Stomach smooth muscle (tissue), 2 donors: Measurements from ENCODE around the gene PYGL.
"Not testable (repeated sequence)": the region's sequence is repeated elsewhere in the genome, so short reads cannot be mapped to it uniquely, and the experiment has no call there.

Experiments
- H3K27ac ChIP-seq: one replicate; pipeline ENCODE4 v1.7.0; 2013; ENCODE audit warnings: mild to moderate bottlenecking, low read length, inconsistent platforms
- H3K27me3 ChIP-seq, 2 donors: one replicate each; pipeline ENCODE4 v1.7.0; 2013; ENCODE audit warnings: low read length in 2 of 2; ENCODE audit not compliant: insufficient read depth in 2 of 2, control insufficient read depth in 1 of 2
- H3K36me3 ChIP-seq, 2 donors: one replicate each; pipeline ENCODE4 v1.7.0; 2013; ENCODE audit warnings: low read length in 2 of 2; ENCODE audit not compliant: control insufficient read depth in 2 of 2, insufficient read depth in 2 of 2
- H3K4me1 ChIP-seq: one replicate; pipeline ENCODE4 v1.7.0; 2013; ENCODE audit warnings: low read length; ENCODE audit not compliant: control insufficient read depth, insufficient read depth
- H3K4me3 ChIP-seq, 2 donors: one replicate each; pipeline ENCODE4 v1.7.0; 2013; ENCODE audit warnings: low read length in 2 of 2
- H3K9ac ChIP-seq, 2 donors: one replicate each; pipeline ENCODE4 v1.7.0; 2013; ENCODE audit warnings: low read length in 2 of 2, mild to moderate bottlenecking in 1 of 2
- H3K9me3 ChIP-seq, 2 donors: one replicate each; pipeline ENCODE4 v1.7.0; 2013; ENCODE audit warnings: low read length in 2 of 2; ENCODE audit not compliant: control insufficient read depth in 2 of 2
- donor health status: healthy.
- donor health status: Pancreatic carcinoma.

The PYGL gene

DNA sequence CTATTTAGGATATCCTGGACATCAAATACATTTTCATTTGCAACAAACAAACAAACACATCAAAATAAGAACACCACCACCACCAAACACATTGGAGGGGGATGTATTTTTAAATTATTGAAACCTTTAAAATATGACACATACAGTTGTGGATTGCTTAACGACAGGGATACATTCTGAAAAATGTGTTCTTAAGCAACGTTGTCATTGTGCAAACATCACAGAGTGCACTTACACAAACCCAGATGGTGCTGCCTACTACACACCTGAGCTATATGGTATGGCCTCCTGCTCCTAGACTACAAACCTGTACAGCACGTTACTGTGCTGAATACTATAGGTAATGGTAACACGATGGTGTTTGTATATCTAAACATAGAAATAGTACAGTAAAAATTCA is 19.4 kb downstream of the PYGL start:
- Histone ChIP-seq H3K27me3 (no peaks in the 10 kb centered on the region), H3K4me1 (peaks cover 2% of the 10 kb centered on the region), H3K4me3 (no peak overlapping the region), H3K36me3 (peaks cover 0 to 22% of the 10 kb centered on the region in 2 donors), H3K27ac (no peak overlapping the region), H3K9ac (no peak overlapping the region), H3K9me3 (no peaks in the 10 kb centered on the region)

DNA sequence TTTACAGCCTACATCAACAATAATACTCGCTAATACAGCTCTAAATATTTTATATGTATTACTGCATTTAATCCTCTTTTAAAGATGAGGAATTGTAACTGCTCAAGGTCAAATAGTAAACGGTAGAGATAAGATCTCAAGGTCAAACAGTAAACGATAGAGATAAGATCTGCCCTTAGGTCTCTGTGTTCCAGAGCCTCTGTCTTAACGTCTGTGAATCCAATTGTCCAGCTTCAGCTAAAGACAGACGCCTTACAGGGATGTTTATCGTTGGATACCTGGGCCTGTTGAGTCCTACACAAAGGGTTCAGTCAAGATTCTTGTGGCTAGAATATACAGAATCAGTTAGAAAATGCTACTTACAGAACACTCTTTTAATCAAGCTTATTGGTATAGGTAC is 20.0 kb downstream of the PYGL start:
- Histone ChIP-seq H3K9me3 (no peaks in the 10 kb centered on the region), H3K4me3 (no peak overlapping the region), H3K27ac (no peak overlapping the region), H3K36me3 (peaks cover 0 to 22% of the 10 kb centered on the region in 2 donors), H3K27me3 (no peaks in the 10 kb centered on the region), H3K4me1 (peaks cover 2% of the 10 kb centered on the region), H3K9ac (no peak overlapping the region)

DNA sequence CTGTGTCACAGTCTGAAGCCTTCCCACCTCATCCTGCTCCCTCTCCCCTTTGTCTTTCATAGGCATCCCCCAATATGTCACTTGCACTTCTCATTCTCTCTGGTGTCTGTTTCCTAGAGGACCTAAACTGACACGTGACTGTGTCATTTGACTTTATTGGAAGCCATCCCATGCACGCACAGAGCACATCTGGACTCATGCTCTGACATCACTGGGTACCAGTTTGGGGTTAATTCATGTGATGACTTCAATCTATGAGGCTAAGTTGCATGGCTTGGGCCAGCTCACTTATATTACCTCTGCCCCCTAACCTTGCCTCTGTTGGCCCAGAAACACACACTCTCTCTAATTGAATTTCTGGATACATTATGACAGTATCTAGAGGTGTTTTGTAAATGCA is 21.5 kb downstream of the PYGL start:
- Histone ChIP-seq H3K36me3 (peaks cover 0 to 16% of the 10 kb centered on the region in 2 donors), H3K9ac (no peak overlapping the region)

DNA sequence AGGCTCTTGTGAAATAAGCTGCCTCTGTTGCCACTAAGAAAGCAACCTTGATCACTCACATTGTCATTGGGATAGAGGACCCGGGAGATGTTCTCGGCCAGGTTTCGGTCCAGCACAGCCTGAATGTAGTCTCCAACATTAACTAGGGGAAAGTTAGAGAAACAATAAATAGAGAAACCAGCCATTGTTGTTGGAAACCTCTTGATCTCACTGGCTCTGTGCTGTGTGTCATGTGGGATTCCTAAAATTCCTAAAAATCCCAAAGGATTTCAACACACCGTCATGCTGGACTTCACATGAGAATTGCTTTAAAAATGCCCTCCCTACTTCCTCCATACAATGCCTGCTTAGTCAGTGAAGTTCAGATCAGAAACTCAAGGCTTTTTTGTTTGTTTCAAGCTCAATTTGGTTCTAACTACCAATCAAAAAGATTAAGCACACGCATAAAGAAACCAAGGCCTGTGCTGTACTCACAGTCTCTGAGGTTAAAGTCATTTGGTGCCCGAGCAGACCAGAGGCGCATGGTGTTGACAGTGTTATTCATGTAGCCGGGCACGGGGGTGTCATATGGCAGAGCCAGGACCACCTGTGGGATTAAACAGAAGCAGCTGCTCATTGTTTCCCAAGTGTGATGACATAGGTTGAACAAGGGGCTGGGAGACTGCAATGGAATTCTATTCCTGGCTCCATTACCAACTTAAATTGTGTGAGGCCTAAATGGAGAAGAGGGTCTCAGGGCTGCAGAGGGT is 23.6 kb downstream of the PYGL start:
- no peak overlapping the region for H3K9ac ChIP-seq
- H3K36me3 ChIP-seq, result peaks cover 0 to 16% of the 10 kb centered on the region in 2 donors
- no peaks in the 10 kb centered on the region for H3K27me3 ChIP-seq
- no peak overlapping the region for H3K4me3 ChIP-seq
- no peak overlapping the region for H3K27ac ChIP-seq
- H3K9me3 ChIP-seq, result no peaks in the 10 kb centered on the region
- no peaks in the 10 kb centered on the region for H3K4me1 ChIP-seq

More for the DNA sequence above, 21.5 kb downstream of the PYGL start:
- H3K9me3 ChIP-seq, result no peaks in the 10 kb centered on the region
- H3K27ac ChIP-seq, result no peak overlapping the region
- no peaks in the 10 kb centered on the region for H3K27me3 ChIP-seq
- H3K4me3 ChIP-seq, result no peak overlapping the region
- H3K4me1 ChIP-seq, result peaks cover 1% of the 10 kb centered on the region

DNA sequence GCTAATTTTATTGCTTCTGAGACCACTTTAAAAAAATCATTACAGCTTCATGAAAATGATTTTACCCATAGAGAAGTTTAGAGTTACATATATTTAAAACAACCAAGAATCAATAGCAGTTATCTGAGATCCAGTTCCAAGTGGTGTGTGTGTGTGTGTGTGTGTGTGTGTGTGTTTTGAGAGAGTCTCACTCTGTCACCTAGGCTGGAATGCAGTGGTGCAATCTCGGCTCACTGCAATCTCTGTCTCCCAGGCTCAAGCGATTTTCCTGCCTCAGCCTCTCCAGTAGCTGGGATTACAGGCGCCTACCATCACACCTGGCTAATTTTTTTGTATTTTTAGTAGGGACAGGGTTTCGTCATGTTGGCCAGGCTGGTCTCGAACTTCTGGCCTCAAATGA is 24.8 kb downstream of the PYGL start:
- H3K9me3 ChIP-seq, result not testable (repeated sequence)

DNA sequence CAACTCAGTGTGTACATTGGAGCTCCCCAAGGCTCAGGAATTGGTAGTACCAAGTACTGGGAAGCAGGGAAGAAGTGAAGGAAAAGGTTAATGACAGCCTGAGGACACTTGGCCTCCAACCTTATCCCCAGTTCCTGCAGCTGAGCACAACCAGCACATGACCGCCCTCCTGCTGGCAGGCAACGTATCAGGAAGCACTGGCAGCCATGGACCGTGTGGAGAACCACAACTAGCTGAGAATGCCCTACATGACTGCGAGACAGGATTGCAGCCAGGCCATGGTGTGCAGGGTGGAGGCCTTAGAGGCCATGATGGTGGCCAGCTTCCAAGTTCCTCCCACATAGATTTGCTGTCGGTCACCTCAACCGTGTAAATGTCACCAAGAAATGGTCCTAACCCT is 26.8 kb downstream of the PYGL start:
- Histone ChIP-seq H3K9ac (no peak overlapping the region), H3K36me3 (peaks cover 0 to 12% of the 10 kb centered on the region in 2 donors), H3K27ac (no peak overlapping the region), H3K4me1 (no peaks in the 10 kb centered on the region), H3K4me3 (no peak overlapping the region), H3K9me3 (no peaks in the 10 kb centered on the region), H3K27me3 (no peaks in the 10 kb centered on the region)

More for the DNA sequence above, 24.8 kb downstream of the PYGL start:
- not testable (repeated sequence) for H3K27ac ChIP-seq, H3K4me3 ChIP-seq, H3K4me1 ChIP-seq, H3K9ac ChIP-seq, H3K27me3 ChIP-seq
- H3K36me3 ChIP-seq, result peaks cover 0 to 18% of the 10 kb centered on the region in 2 donors

DNA sequence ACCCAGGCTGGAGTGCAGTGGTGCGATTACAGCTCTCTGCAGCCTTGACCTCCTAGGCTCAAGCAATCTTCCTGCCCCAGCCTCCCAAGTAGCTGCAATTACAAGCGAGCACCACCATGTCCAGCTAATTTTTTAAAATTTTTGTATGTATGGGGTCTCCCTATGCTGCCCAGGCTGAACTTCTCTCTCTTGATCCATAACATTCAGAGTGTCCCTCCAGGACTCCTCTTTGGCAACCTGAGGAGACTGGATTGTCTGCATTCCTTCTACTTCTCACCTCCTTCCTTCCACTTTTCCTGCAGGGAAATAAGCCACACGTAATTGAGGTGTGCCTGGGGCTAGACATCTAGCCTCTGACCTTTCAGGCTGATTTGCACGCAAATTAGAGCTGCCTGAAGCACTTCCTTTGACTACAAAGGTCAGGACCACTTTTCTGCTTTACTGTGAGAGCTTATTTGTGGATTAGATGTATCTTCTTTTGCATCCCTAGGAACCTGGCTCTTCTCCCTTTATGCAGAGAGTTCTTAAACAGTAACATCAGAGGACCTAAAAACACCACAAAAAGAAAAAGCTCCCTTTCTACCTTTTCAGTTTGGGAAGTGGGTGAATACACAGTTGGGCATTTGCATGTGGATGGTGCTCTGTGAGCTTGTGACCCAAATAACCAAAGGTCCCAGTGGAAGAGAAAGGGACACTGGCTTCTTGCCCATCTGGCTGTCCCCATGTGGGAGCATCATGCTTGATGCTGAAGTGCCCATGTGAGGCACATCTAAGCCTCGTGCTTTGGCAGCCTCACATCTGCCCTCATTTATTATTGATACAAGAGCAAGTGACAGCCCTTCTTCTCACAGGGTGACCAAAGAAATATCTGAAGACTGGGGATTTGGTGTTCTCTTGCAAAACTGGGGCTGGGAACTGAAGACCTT is 33.5 kb downstream of the PYGL start:
- Histone ChIP-seq H3K9ac (no peak overlapping the region), H3K36me3 (peaks cover 4 to 17% of the 10 kb centered on the region in 2 donors), H3K4me1 (no peaks in the 10 kb centered on the region), H3K9me3 (no peaks in the 10 kb centered on the region), H3K4me3 (no peak overlapping the region), H3K27me3 (no peaks in the 10 kb centered on the region), H3K27ac (no peak overlapping the region)

DNA sequence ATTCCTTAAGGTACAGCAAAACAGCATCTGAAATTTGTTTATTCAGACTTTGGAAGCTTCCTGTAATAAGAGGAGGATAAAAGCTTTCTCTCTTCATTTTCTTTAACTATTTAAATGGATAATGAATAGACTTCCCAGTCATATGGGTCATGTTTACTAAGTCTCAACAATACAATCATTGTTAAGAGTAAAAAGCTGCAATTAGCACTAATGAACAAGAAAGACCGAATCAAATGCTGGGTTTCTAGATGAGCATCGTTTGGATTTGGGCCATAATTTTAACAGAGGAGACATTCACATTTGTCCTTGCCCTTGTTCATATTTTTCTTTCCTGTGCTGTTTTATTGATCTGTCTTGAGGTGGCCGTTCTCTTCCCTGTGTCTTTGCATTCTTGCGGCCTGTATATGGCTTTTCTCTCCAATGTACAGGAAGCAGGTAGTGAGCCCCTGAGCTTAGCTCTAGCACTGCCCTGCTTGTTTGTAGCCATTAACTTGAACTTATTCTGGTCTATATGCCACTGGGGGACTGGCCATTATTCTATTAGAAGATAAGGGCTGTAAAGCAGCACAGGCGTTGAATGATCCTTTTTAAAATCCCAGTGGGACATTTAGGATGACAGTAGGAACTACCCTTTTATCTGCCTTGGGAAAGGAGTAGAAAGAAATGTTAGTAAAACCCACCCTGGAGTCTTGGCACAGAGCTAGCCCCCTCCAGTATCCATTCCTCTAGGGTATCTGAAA is 37.8 kb downstream of the PYGL start:
- Histone ChIP-seq H3K4me3 (no peak overlapping the region), H3K4me1 (no peaks in the 10 kb centered on the region), H3K27me3 (no peaks in the 10 kb centered on the region), H3K27ac (no peak overlapping the region), H3K9ac (no peak overlapping the region), H3K36me3 (peaks cover 0 to 5% of the 10 kb centered on the region in 2 donors), H3K9me3 (no peaks in the 10 kb centered on the region)

DNA sequence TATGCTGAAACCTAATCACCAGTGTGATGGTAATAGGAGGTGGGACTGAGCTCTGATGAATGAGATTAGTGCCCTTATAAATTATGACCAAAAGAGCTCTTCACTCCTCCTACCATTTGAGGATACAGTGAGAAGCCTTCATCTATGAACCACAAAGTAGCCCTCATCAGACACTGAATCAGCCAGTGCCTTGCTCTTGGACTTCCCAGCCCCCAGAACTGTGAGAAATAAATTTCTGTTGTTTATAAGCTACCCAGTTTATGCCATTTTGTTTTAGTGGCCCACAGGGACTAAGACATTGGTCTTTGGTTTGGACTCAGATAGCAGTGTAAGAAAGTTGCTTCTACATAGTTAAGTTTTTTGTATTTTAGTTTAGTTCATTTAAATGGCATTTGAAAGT is 39.6 kb downstream of the PYGL start:
- Histone ChIP-seq H3K9me3 (no peaks in the 10 kb centered on the region), H3K27ac (no peak overlapping the region), H3K4me1 (no peaks in the 10 kb centered on the region), H3K9ac (no peak overlapping the region), H3K27me3 (no peaks in the 10 kb centered on the region), H3K36me3 (peaks cover 0 to 3% of the 10 kb centered on the region in 2 donors), H3K4me3 (no peak overlapping the region)

DNA sequence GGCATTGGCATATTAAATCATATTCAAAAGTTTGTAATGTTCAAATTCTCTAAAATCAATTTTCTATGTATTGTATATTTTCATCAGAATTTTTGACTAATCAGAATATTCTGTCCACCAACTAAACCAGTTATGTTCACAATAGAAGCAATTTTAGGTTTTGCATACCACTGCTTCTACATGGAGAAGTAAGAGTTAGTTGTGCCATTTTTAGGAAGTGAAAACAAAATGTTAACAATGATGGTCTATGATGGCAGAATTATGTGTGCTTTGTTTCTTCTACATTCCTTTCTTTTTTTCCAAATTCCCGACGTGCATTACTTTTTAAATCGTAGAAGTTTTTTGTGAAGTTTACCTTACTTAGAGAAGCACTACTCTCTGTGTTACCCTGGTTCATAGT is 42.9 kb downstream of the PYGL start:
- H3K9me3 ChIP-seq, result no peaks in the 10 kb centered on the region
- no peaks in the 10 kb centered on the region for H3K4me1 ChIP-seq
- no peak overlapping the region for H3K9ac ChIP-seq
- H3K4me3 ChIP-seq, result no peak overlapping the region
- no peaks in the 10 kb centered on the region for H3K36me3 ChIP-seq
- no peaks in the 10 kb centered on the region for H3K27me3 ChIP-seq
- no peak overlapping the region for H3K27ac ChIP-seq
